G401.6 (cell line): Measurements from ENCODE around the gene PTPRG.

Experiments used
- FAIRE-seq: peaks from 2 replicates; lab custom pipeline; 2012; peaks lifted over from hg19 to GRCh38; lab: Jason Lieb, UNC

PTPRG gene

GRCh38 chr3:61618871-61619270 is 57.5 kb downstream of the PTPRG start:
- no peak for FAIRE-seq

GRCh38 chr3:61620073-61620472 is 58.7 kb downstream of the PTPRG start:
- FAIRE-seq = no peak

- no peak for FAIRE-seq
Measured at GRCh38 chr3:61624300-61624699, 62.9 kb downstream of the PTPRG start.

- FAIRE-seq = no peak
Measured at GRCh38 chr3:61625429-61625828, 64.1 kb downstream of the PTPRG start.

GRCh38 chr3:61626484-61626883 is 65.1 kb downstream of the PTPRG start:
- no peak for FAIRE-seq

- FAIRE-seq = no peak
Measured at GRCh38 chr3:61627768-61628185, 66.4 kb downstream of the PTPRG start.

- FAIRE-seq = no peak
Measured at GRCh38 chr3:61628636-61629035, 67.3 kb downstream of the PTPRG start.

- no peak for FAIRE-seq
Measured at GRCh38 chr3:61629442-61629841, 68.1 kb downstream of the PTPRG start.

GRCh38 chr3:61631108-61631769 is 69.9 kb downstream of the PTPRG start:
- FAIRE-seq = no peak

- no peak for FAIRE-seq
Measured at GRCh38 chr3:61632568-61633175, 71.3 kb downstream of the PTPRG start.

GRCh38 chr3:61634678-61635077 is 73.3 kb downstream of the PTPRG start:
- no peak for FAIRE-seq

GRCh38 chr3:61637088-61638051 is 76.0 kb downstream of the PTPRG start:
- no peak for FAIRE-seq

- FAIRE-seq = no peak
Measured at GRCh38 chr3:61638741-61639140, 77.4 kb downstream of the PTPRG start.

- FAIRE-seq = no peak
Measured at GRCh38 chr3:61639991-61640390, 78.6 kb downstream of the PTPRG start.

- FAIRE-seq = no peak
Measured at GRCh38 chr3:61645148-61645547, 83.8 kb downstream of the PTPRG start.

GRCh38 chr3:61646360-61646759 is 85.0 kb downstream of the PTPRG start:
- no peak for FAIRE-seq

GRCh38 chr3:61646851-61647525 is 85.6 kb downstream of the PTPRG start:
- FAIRE-seq = no peak

- no peak for FAIRE-seq
Measured at GRCh38 chr3:61648481-61648880, 87.1 kb downstream of the PTPRG start.

GRCh38 chr3:61649381-61650170 is 88.2 kb downstream of the PTPRG start:
- no peak for FAIRE-seq

- no peak for FAIRE-seq
Measured at GRCh38 chr3:61650276-61650675, 88.9 kb downstream of the PTPRG start.

- FAIRE-seq = no peak
Measured at GRCh38 chr3:61650719-61651410, 89.5 kb downstream of the PTPRG start.
